ENCODE results near the gene C11orf97. TPM values are rescaled to one million over a fixed set of nuclear protein-coding genes. Genes with fewer than 3 reads are reported as not detected.
A peak's percentile ranks its signal among the peaks of the same experiment; 100 is the strongest.

Gene C11orf97
- total RNA-seq, 1 experiment from 2014 or later: not detected

DNA sequence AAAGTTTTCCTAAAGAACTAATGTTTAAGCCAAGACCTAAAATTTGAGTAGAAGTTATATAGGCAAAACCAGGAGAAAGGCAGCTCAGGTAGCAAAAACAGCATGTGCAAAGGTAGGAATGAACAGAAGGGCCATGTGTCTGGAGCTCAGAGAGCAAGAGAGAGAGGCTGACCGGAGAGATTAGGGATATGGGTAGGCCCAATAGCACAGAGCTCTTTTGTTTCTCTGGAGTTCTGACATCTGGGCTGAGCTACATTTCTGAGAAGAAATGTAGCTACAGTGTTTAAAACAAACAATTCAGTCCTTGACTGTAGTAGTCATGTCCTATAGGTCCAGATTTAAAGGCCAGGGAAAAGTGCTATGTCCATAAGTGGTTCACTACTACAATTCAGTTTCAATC is 4.5 kb downstream of the C11orf97 start:
- no peak for DNase-seq
- Histone ChIP-seq H3K4me3 (no peak overlapping the region), H4K20me1 (ENCODE audit: insufficient read depth) (no peaks in the 10 kb centered on the region), H3K4me1 (replicated peaks; ENCODE audit: insufficient read depth) (peaks cover 16% of the 10 kb centered on the region), H3K9me3 (ENCODE audit: insufficient read depth, low read depth) (no peaks in the 10 kb centered on the region), H3K4me2 (no peak overlapping the region), H3K79me2 (ENCODE audit: low read depth) (no peaks in the 10 kb centered on the region), H3F3A (ENCODE audit: insufficient read depth, low read depth) (peaks cover 3% of the 10 kb centered on the region; the same call in 1 of the 2 replicates), H2AFZ (no peak overlapping the region), H3K27ac (no peak overlapping the region), H3K9me2 (ENCODE audit: insufficient read depth) (no peaks in the 10 kb centered on the region), H3K36me3 (ENCODE audit: low read depth) (no peaks in the 10 kb centered on the region), H3K27me3 (ENCODE audit: insufficient read depth, low read depth) (no peaks in the 10 kb centered on the region)
- CTCF ChIA-PET: interaction anchor here (0.6 kb wide), 1 partner anchor 245 kb away, joined by 4 read pairs; no protein-coding TSS in a partner anchor
- TF ChIP-seq EZH2 (IDR thresholded peaks at IDR 0.05; ENCODE audit: low read depth): no peak
- TF ChIP-seq, protein P1, sequence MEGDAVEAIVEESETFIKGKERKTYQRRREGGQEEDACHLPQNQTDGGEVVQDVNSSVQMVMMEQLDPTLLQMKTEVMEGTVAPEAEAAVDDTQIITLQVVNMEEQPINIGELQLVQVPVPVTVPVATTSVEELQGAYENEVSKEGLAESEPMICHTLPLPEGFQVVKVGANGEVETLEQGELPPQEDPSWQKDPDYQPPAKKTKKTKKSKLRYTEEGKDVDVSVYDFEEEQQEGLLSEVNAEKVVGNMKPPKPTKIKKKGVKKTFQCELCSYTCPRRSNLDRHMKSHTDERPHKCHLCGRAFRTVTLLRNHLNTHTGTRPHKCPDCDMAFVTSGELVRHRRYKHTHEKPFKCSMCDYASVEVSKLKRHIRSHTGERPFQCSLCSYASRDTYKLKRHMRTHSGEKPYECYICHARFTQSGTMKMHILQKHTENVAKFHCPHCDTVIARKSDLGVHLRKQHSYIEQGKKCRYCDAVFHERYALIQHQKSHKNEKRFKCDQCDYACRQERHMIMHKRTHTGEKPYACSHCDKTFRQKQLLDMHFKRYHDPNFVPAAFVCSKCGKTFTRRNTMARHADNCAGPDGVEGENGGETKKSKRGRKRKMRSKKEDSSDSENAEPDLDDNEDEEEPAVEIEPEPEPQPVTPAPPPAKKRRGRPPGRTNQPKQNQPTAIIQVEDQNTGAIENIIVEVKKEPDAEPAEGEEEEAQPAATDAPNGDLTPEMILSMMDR (conservative IDR thresholded peaks at IDR 0.05): no peak
- BruUV-seq (replicated peaks): no TSS peak
- POLR2A ChIA-PET (ENCODE audit: unreplicated experiment): no interaction called here
- intact Hi-C loops (cut with micrococcal nuclease; ENCODE audit: unreplicated experiment): loop anchor here (10.0 kb wide), 1 partner anchor 368 kb away; no protein-coding TSS in a partner anchor

DNA sequence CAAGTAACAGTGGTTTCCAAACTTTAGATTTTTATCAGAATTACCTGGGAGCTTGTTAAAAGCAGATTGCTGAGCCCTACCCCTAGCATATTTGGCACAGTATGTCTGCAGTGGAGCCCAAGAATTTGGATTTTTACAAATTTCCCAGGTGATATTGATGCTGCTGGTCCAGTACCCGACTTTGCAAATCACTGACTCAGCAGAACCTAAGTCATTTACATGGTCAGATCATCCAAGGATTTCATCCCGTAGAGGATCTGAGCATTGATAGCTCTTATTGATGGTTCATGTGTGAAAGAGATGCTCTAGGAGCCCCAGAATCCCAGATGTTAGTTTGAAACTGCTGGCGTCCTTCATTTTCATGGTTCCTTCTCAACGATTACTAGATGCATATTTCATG is 6.0 kb downstream of the C11orf97 start:
- no peak overlapping the region for H3K27ac ChIP-seq
- peaks cover 3% of the 10 kb centered on the region for H3K4me1 ChIP-seq (replicated peaks; ENCODE audit: insufficient read depth)
- H3K9me3 ChIP-seq (ENCODE audit: insufficient read depth, low read depth): no peaks in the 10 kb centered on the region
- H3K79me2 ChIP-seq (ENCODE audit: low read depth): no peaks in the 10 kb centered on the region
- intact Hi-C loops (cut with micrococcal nuclease; ENCODE audit: unreplicated experiment): loop anchor here (2.0 to 10.0 kb wide), 2 partner anchors 85 to 367 kb away; no protein-coding TSS in a partner anchor
- no peak overlapping the region for H2AFZ ChIP-seq
- H3K27me3 ChIP-seq (ENCODE audit: insufficient read depth, low read depth): no peaks in the 10 kb centered on the region
- TF ChIP-seq, protein P1 (conservative IDR thresholded peaks at IDR 0.05): no peak
- no peak for TF ChIP-seq EZH2 (IDR thresholded peaks at IDR 0.05; ENCODE audit: low read depth)
- no peaks in the 10 kb centered on the region; the same call in 1 of the 2 replicates for H3F3A ChIP-seq (ENCODE audit: insufficient read depth, low read depth)
- H3K4me2 ChIP-seq: no peak overlapping the region
- H3K4me3 ChIP-seq: no peak overlapping the region
- no peaks in the 10 kb centered on the region for H3K9me2 ChIP-seq (ENCODE audit: insufficient read depth)
- H4K20me1 ChIP-seq (ENCODE audit: insufficient read depth): no peaks in the 10 kb centered on the region
- no peaks in the 10 kb centered on the region for H3K36me3 ChIP-seq (ENCODE audit: low read depth)
- no TSS peak for BruUV-seq (replicated peaks)
- POLR2A ChIA-PET (ENCODE audit: unreplicated experiment): no interaction called here
- no peak for DNase-seq
- CTCF ChIA-PET: interaction anchor here (0.6 kb wide), 1 partner anchor 623 kb away, joined by 3 read pairs; no protein-coding TSS in a partner anchor

DNA sequence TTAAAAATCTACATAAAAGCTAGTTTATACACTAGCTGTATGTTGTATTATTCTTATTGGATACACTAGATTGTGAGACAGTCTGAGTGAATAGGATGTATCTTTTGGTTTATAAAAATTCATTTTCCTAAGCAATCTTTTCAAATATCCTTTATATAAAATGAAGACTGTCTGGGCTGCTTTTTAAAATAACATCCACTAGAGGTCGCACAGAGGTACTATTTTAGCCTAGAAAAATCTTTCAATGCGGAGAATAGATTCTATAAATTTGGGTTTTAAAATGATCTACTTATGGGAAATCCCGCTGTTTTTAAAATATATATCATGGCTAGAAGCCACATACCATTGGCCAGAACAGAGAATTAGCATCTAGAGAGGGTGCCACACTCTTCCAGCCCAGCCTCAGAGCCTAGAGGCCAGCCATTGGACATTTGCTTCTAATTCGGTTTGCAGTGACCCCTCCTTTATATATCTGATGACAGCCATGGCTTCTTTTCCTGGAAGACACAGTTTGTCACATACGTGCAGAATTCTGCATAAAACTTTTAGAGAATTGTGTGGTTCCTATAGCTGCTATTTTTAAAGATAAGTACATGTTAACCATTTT is 7.3 kb downstream of the C11orf97 start:
- no peak overlapping the region for H3K27ac ChIP-seq
- no peaks in the 10 kb centered on the region for H3K36me3 ChIP-seq (ENCODE audit: low read depth)
- H4K20me1 ChIP-seq (ENCODE audit: insufficient read depth): no peaks in the 10 kb centered on the region
- no peak overlapping the region for H2AFZ ChIP-seq
- DNase-seq: peak in 1 of 2 experiments; percentile 46
- no peaks in the 10 kb centered on the region for H3K79me2 ChIP-seq (ENCODE audit: low read depth)
- ChIA-PET POLR2A (ENCODE audit: unreplicated experiment) (no interaction called here), CTCF (interaction anchor here (1.3 kb wide), 1 partner anchor 83 kb away, joined by 4 read pairs; no protein-coding TSS in a partner anchor)
- H3K9me3 ChIP-seq (ENCODE audit: insufficient read depth, low read depth): no peaks in the 10 kb centered on the region
- H3K4me2 ChIP-seq: no peak overlapping the region
- no peaks in the 10 kb centered on the region for H3K4me1 ChIP-seq (replicated peaks; ENCODE audit: insufficient read depth)
- H3F3A ChIP-seq (ENCODE audit: insufficient read depth, low read depth): no peaks in the 10 kb centered on the region
- no TSS peak for BruUV-seq (replicated peaks)
- no peaks in the 10 kb centered on the region for H3K27me3 ChIP-seq (ENCODE audit: insufficient read depth, low read depth)
- TF ChIP-seq, protein P1 (conservative IDR thresholded peaks at IDR 0.05): peak; percentile 91
- no peak for TF ChIP-seq EZH2 (IDR thresholded peaks at IDR 0.05; ENCODE audit: low read depth)
- no peak overlapping the region for H3K4me3 ChIP-seq
- no peaks in the 10 kb centered on the region for H3K9me2 ChIP-seq (ENCODE audit: insufficient read depth)
- intact Hi-C loops (cut with micrococcal nuclease; ENCODE audit: unreplicated experiment): loop anchor here (2.0 to 10.0 kb wide), 3 partner anchors 83 to 1905 kb away; no protein-coding TSS in a partner anchor

All from PC-9 (cell line).